Right lobe of liver (tissue), 6 donors: ENCODE results near the gene CCDC34. TPM values are rescaled to one million over a fixed set of nuclear protein-coding genes. Genes with fewer than 3 reads are reported as not detected.
"Not testable (repeated sequence)": the region's sequence is repeated elsewhere in the genome, so short reads cannot be mapped to it uniquely, and the experiment has no call there.

Source experiments
- ATAC-seq, 4 donors: fragments of 200-7000 bp; cut with Tn5 transposase; one replicate each; pipeline ENCODE4 v1.9.1; 2020; ENCODE audit warnings: mild to moderate bottlenecking in 4 of 4, moderate library complexity in 4 of 4
- DNase-seq, 3 donors: peaks; one replicate each; pipeline ENCODE4 v3.0.0-alpha.2; 2020
- H3K27ac ChIP-seq, 3 donors: fragments of 200-600 bp; one replicate each; pipeline ENCODE4 v1.8.0; 2022
- H3K27me3 ChIP-seq, 2 donors: fragments of 200-600 bp; one replicate each; pipeline ENCODE4 v1.8.0; 2022
- H3K36me3 ChIP-seq, 4 donors: fragments of 200-600 bp; sonication (generic) in 1 of 4; one replicate each; pipeline versions ENCODE4 v1.5.1 to v1.8.0; 2017 to 2022; ENCODE audit warnings: control low read depth in 1 of 4
- H3K4me1 ChIP-seq, 4 donors: fragments of 200-600 bp; sonication (generic) in 1 of 4; one replicate each; pipeline versions ENCODE4 v1.5.1 to v1.8.0; 2017 to 2022; ENCODE audit warnings: control low read depth in 1 of 4
- H3K4me3 ChIP-seq, 3 donors: fragments of 200-600 bp; one replicate each; pipeline ENCODE4 v1.8.0; 2022
- H3K9me3 ChIP-seq, 4 donors: fragments of 200-600 bp; sonication (generic) in 1 of 4; one replicate each; pipeline versions ENCODE4 v1.5.1 to v1.8.0; 2017 to 2022; ENCODE audit warnings: control low read depth in 1 of 4
- CTCF ChIP-seq, 4 donors: fragments of 200-600 bp in 3 of 4; fragments of 450-650 bp in 1 of 4; IDR thresholded peaks; one replicate each; pipeline versions ENCODE4 v1.5.1 to v1.8.0; 2016 to 2022; ENCODE audit warnings: antibody characterized with exemption in 4 of 4, mild to moderate bottlenecking in 2 of 4
- POLR2A ChIP-seq: fragments of 450-650 bp; IDR thresholded peaks from one replicate; pipeline ENCODE4 v1.6.1; 2017; ENCODE audit warnings: antibody characterized with exemption, mild to moderate bottlenecking
- WGBS: methylation state at CpG from one replicate; pipeline ENCODE4 v1.1.6; 2018; ENCODE audit warnings: low coverage, low lambda C conversion rate; ENCODE audit not compliant: insufficient coverage; ENCODE audit errors: missing lambda C conversion rate; 5-methylcytosine and 5-hydroxymethylcytosine counted together
- intact Hi-C, 2 donors: fragments of 100-400 bp; cut with DNase I; formaldehyde crosslinking; loops; one replicate each; pipeline versions ENCODE4 v1.11.2 to v1.14.1; 2022
- total RNA-seq, 6 experiments: library from RNA; depleted of rRNA in 2 of 6; stranded (reverse); fragments of >200 nt in 2 of 6; fragmentation: NEBNext Ultra II Directional in 3 of 6; extraction: Animal tissue kit (Norgen Biotek cat#: 25700) in 3 of 6; gene quantifications; one replicate each; pipeline versions ENCODE4 v1.1.0 to v1.2.4, GENCODE V29; 2016 to 2023
- donor health status: DM: no; HTN: yes; CAD: no.
- donor health status: DM: no; HTN: no; CAD: no.
- donor health status: DM: no; HTN: no; CAD: no.
- donor health status: DM: no; HTN: yes; CAD: no.
- donor health status: DM: no; HTN: yes; CAD: no.

The CCDC34 gene
- total RNA-seq, 6 experiments from 2014 or later, result 1.8 to 3.6 (median 2.1) TPM

- Histone ChIP-seq H3K36me3 (no peaks in the 10 kb centered on the region), H3K4me3 (no peak overlapping the region), H3K27ac (peak overlapping the region in 2 of 3 donors; percentile 14 to 15), H3K4me1 (peaks cover 0 to 15% (median 6%) of the 10 kb centered on the region in 4 donors), H3K27me3 (no peaks in the 10 kb centered on the region), H3K9me3 (no peaks in the 10 kb centered on the region)
- intact Hi-C loops, result no loop called here
- TF ChIP-seq CTCF (IDR thresholded peaks at IDR 0.05) (no peak), POLR2A (no peak)
- peak; percentile 56 to 82 (median 69) for ATAC-seq
- WGBS, result 96% methylated on average over 2 of the region's 2 CpGs
- DNase-seq, result no peak
Observed at GRCh38 chr11:27349919-27350318, 13.1 kb downstream of the CCDC34 start.

- Histone ChIP-seq H3K27ac (no peak overlapping the region), H3K27me3 (no peaks in the 10 kb centered on the region), H3K4me3 (no peak overlapping the region), H3K9me3 (no peaks in the 10 kb centered on the region), H3K36me3 (no peaks in the 10 kb centered on the region), H3K4me1 (peaks cover 0 to 13% (median 5%) of the 10 kb centered on the region in 4 donors)
- DNase-seq (no peak), ATAC-seq (no peak)
- intact Hi-C loops, result no loop called here
- WGBS, result 29% methylated on average over 3 of the region's 3 CpGs
- TF ChIP-seq CTCF (IDR thresholded peaks at IDR 0.05) (no peak), POLR2A (no peak)
Observed at GRCh38 chr11:27348340-27348873, 14.6 kb downstream of the CCDC34 start.

- no peak for TF ChIP-seq POLR2A
- no peak for TF ChIP-seq CTCF (IDR thresholded peaks at IDR 0.05)
- Histone ChIP-seq H3K9me3 (no peaks in the 10 kb centered on the region), H3K27me3 (no peaks in the 10 kb centered on the region), H3K36me3 (no peaks in the 10 kb centered on the region), H3K27ac (no peak overlapping the region), H3K4me1 (peaks cover 0 to 13% (median 5%) of the 10 kb centered on the region in 4 donors), H3K4me3 (no peak overlapping the region)
- intact Hi-C loops, result no loop called here
- DNase-seq (no peak), ATAC-seq (peak in 1 of 4 donors; percentile 41)
- 68% methylated on average over 5 of the region's 5 CpGs for WGBS
Observed at GRCh38 chr11:27347359-27348339, 15.4 kb downstream of the CCDC34 start.

GRCh38 chr11:27339941-27340340 lies 23.1 kb downstream of the CCDC34 start:
- Histone ChIP-seq H3K27ac (no peak overlapping the region), H3K9me3 (no peaks in the 10 kb centered on the region), H3K27me3 (no peaks in the 10 kb centered on the region), H3K36me3 (no peaks in the 10 kb centered on the region), H3K4me1 (peaks cover 0 to 3% (median 0%) of the 10 kb centered on the region in 4 donors), H3K4me3 (no peak overlapping the region)
- intact Hi-C loops, result no loop called here
- WGBS, result 83% methylated on average over 3 of the region's 3 CpGs
- TF ChIP-seq CTCF (IDR thresholded peaks at IDR 0.05), result no peak
- TF ChIP-seq POLR2A, result no peak
- ATAC-seq (no peak), DNase-seq (no peak)

GRCh38 chr11:27334764-27335163 lies 28.3 kb downstream of the CCDC34 start:
- H3K9me3 ChIP-seq, H3K27ac ChIP-seq, H3K4me3 ChIP-seq, H3K36me3 ChIP-seq, DNase-seq, H3K4me1 ChIP-seq, intact Hi-C loops, H3K27me3 ChIP-seq: not testable (repeated sequence)
- WGBS, result 52% methylated on average over 3 of the region's 4 CpGs
- peak; percentile 40 to 62 (median 48) for ATAC-seq
